ENCODE measurements around the gene KRTAP4-1.

DNA sequence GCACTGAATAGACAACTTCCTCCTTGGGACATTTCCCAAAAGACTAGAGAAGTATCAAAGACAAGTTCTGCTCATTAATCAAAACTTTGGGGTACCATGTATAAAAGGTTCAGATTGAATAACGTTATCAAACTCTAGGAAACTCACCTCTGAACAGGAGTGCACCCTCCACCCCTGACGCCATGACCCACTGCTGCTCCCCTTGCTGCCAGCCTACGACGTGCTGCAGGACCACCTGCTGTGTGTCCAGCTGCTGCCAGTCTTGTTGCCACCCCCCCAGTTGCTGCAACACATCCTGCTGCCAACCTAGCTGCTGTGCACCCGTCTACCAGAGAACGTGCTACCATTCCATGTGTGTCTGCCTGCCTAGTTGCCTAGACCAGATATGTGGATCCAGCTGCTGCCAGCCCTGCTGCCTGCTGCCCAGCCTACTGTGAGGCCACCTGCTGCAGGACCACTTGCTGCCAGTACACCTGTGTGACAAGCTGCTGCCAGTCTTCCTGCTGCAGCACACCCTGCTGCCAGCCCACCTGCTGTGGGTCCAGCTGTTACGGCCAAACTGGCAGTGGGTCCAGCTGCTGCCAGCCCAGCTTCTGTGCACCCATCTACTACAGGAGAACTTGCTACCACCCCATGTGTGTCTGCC is 27.9 kb upstream of the KRTAP4-1 start:
- TF ChIP-seq FOXM1 (IDR thresholded peaks at IDR 0.05; ENCODE audit: borderline replicate concordance) (no peak), HDGF (IDR thresholded peaks at IDR 0.05; ENCODE audit: borderline replicate concordance) (no peak), PKNOX1 (IDR thresholded peaks at IDR 0.05) (no peak), BHLHE40 (IDR thresholded peaks at IDR 0.05; ENCODE audit: borderline replicate concordance) (no peak), NFRKB (IDR thresholded peaks at IDR 0.05) (no peak), ARNT (IDR thresholded peaks at IDR 0.05) (no peak), SUZ12 (IDR thresholded peaks at IDR 0.05) (no peak), FOXK2 (IDR thresholded peaks at IDR 0.05) (no peak), CTBP1 (IDR thresholded peaks at IDR 0.05; ENCODE audit: borderline replicate concordance) (no peak)

Measured in HEK293T (cell line).